GM23248 (cell line): ENCODE results near the gene HERC6.

Source experiments
- EZH2 ChIP-seq: fragments of 200-600 bp; sonication (generic); IDR thresholded peaks from 2 replicates; pipeline ENCODE4 v1.6.1; 2018; ENCODE audit warnings: antibody characterized with exemption, mild to moderate bottlenecking; ENCODE audit not compliant: insufficient read depth, poor library complexity, severe bottlenecking
- EZH2phosphoT487 ChIP-seq: fragments of 200-600 bp; sonication (generic); IDR thresholded peaks from 2 replicates; pipeline ENCODE4 v1.6.1; 2018; ENCODE audit warnings: antibody characterized with exemption, moderate library complexity, mild to moderate bottlenecking, low read depth; ENCODE audit not compliant: insufficient read depth

GRCh38 chr4:88391703-88392102 is 13.1 kb downstream of the HERC6 start:
- no peak for TF ChIP-seq EZH2
- no peak for TF ChIP-seq EZH2phosphoT487
